Endometrial microvascular endothelial cells (primary cell): Measurements from ENCODE around the gene CD99L2. TPM values are rescaled to one million over a fixed set of nuclear protein-coding genes. Genes with fewer than 3 reads are reported as not detected.

Experiments used
- in situ Hi-C: cut with HindIII; loops from 2 replicates; pipeline ENCODE4 v1.10.0; 2017; ENCODE audit warnings: low sequenced_read_pairs, low pct_unique_long_range_greater_than_20kb; ENCODE audit errors: inconsistent ontology term
- total RNA-seq: library from RNA; depleted of rRNA; stranded (reverse); fragments of >200 nt; gene quantifications from one replicate; pipeline ENCODE4 v1.2.3, GENCODE V29; 2015; ENCODE audit errors: inconsistent ontology term

The CD99L2 gene
- total RNA-seq, 1 donor from 2014 or later: 51.9 TPM

GRCh38 chrX:150736475-150736874, 162.0 kb downstream of the CD99L2 start:
- in situ Hi-C loops: no loop called here

GRCh38 chrX:150731795-150732194, 166.7 kb downstream of the CD99L2 start:
- in situ Hi-C loops: no loop called here

DNA sequence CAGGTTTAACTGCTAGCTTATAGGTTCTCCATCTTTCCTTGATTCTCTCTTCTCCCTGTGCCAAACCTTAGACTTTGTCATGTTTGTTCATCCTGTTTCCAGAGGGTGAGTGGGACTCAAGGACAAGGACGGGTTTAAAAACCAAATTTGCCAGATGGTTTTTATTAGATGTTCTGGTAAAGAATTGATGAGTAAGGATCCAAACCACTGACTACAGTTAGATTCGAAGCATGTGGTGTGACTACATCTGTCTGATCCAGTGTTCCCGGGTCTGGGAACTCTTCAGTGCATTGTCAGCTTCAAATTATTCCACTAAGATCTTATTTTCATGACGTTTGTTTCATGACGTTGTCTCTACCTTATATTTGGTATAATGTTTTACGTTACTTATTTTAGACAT, 167.7 kb downstream of the CD99L2 start:
- in situ Hi-C loops: no loop called here

DNA sequence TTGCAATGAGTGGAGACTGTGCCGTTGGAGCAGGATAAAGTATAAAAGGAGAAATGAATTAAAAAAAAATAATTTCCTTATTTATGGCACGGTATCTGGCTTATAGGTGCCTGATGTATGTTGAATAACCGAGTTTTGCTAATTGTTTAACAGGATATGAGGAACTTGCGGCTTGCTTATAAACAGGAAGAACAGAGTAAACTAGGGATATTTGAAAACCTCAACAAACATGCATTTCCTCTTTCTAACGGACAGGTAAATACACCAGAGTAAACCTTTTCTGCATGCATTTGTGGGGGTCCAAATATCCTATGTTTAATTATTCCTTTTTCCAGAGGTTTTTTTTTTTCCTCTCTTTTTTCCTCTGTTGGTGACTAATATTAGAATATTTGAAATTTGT, 168.5 kb downstream of the CD99L2 start:
- in situ Hi-C loops: no loop called here

- in situ Hi-C loops: no loop called here
Observed at GRCh38 chrX:150719621-150720020, 178.8 kb downstream of the CD99L2 start.

Other genes starting within 250 kb of the CD99L2 start
- 16.6 TPM for gene MTMR1, start 205.3 kb downstream of the CD99L2 start, total RNA-seq
- gene HMGB3, start 84.7 kb upstream of the CD99L2 start, total RNA-seq: 20.3 TPM